ENCODE results near the gene COX20. TPM values are rescaled to one million over a fixed set of nuclear protein-coding genes. Genes with fewer than 3 reads are reported as not detected.
A peak's percentile ranks its signal among the peaks of the same experiment; 100 is the strongest.

COX20 gene
- total RNA-seq, 1 donor from 2014 or later: 37.1 TPM

- intact Hi-C loops (cut with micrococcal nuclease): loop anchor here (10.0 kb wide), 1 partner anchor 1737 kb away; no protein-coding TSS in a partner anchor
- ChIA-PET POLR2A (interaction anchor here (0.5 to 8.4 kb wide), 12 partner anchors 10 to 256 kb away, joined by 3 to 364 read pairs (median 4); partner anchors contain the start of genes DESI2 and HNRNPU), CTCF (interaction anchor here (1.3 to 5.3 kb wide), 5 partner anchors 21 to 206 kb away, joined by 4 to 34 read pairs (median 5); partner anchors contain the start of gene HNRNPU)
- H3K4me1 Mint-ChIP-seq: peaks cover 54% of the 10 kb centered on the region
- H3K9me3 Mint-ChIP-seq: no peaks in the 10 kb centered on the region
- H3K27me3 Mint-ChIP-seq: no peaks in the 10 kb centered on the region
- H3K36me3 Mint-ChIP-seq (ENCODE audit: low read depth): peaks cover 69% of the 10 kb centered on the region
- TF ChIP-seq, protein P1, sequence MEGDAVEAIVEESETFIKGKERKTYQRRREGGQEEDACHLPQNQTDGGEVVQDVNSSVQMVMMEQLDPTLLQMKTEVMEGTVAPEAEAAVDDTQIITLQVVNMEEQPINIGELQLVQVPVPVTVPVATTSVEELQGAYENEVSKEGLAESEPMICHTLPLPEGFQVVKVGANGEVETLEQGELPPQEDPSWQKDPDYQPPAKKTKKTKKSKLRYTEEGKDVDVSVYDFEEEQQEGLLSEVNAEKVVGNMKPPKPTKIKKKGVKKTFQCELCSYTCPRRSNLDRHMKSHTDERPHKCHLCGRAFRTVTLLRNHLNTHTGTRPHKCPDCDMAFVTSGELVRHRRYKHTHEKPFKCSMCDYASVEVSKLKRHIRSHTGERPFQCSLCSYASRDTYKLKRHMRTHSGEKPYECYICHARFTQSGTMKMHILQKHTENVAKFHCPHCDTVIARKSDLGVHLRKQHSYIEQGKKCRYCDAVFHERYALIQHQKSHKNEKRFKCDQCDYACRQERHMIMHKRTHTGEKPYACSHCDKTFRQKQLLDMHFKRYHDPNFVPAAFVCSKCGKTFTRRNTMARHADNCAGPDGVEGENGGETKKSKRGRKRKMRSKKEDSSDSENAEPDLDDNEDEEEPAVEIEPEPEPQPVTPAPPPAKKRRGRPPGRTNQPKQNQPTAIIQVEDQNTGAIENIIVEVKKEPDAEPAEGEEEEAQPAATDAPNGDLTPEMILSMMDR (IDR thresholded peaks at IDR 0.05): no peak
- peak overlapping the region; percentile 87 for H3K27ac Mint-ChIP-seq
- peak overlapping the region; percentile 42 for H3K4me3 Mint-ChIP-seq
- ATAC-seq (ENCODE audit: low read depth) (no peak), DNase-seq (no peak)
Measured at GRCh38 chr1:244837597-244838258, 2.3 kb downstream of the COX20 start.

DNA sequence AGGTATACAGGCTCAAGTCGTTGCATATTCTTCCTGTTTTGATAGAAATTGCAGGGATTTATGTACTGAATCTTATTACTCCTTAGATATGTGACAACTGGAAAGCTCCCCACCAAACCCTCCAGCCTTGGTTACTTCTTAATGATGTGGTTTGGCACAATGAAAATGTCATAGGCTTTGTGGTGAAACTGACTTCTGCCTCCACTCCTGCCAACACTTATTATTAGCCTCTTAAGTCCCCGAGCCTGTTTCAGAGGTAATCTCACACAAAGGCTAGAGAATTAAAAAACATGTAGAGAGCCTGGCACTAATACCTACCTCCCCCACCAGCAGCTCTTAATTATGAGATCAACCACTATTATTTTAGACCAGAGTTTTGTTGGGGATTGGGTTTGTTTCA, 4.2 kb downstream of the COX20 start:
- H3K4me3 Mint-ChIP-seq: no peak overlapping the region
- H3K36me3 Mint-ChIP-seq (ENCODE audit: low read depth): peaks cover 78% of the 10 kb centered on the region

DNA sequence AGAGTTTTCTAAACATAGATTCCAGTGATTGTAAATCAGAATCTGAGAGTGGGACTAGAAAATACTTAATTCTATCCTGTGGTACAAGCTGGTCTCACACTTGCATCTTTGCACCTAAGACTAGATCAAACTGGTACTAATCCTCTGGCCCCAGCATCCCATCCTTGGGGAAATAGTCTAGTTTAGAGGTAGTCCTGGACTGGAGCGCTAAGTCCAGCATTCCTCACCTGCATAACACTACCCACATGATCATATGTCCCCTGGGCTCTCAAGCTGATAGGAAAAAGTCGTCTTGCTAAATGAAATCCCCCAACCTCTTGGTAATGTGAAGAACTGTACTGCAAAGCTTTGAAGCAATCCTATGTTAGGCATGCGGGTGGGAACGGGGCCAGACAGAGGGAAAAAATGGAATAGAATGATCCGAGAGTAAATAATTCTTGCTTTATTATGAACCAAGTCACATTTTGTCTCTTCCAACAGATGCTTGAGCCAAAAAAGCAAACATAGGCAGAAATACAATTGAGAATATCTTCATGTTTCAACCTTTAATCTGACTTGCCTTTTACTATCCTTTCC, 4.8 kb downstream of the COX20 start:
- Mint-ChIP-seq H3K4me3 (no peak overlapping the region), H3K36me3 (ENCODE audit: low read depth) (peaks cover 79% of the 10 kb centered on the region), H3K4me1 (peaks cover 44% of the 10 kb centered on the region), H3K27ac (peak overlapping the region; percentile 43), H3K27me3 (no peaks in the 10 kb centered on the region), H3K9me3 (no peaks in the 10 kb centered on the region)
- POLR2A ChIA-PET: interaction anchor here (0.8 to 8.4 kb wide), 5 partner anchors 10 to 129 kb away, joined by 3 to 364 read pairs (median 7); partner anchors contain the start of gene HNRNPU
- TF ChIP-seq, protein P1 (IDR thresholded peaks at IDR 0.05): no peak
- CTCF ChIA-PET: interaction anchor here (1.0 kb wide), 1 partner anchor 202 kb away, joined by 4 read pairs; no protein-coding TSS in a partner anchor
- no peak for ATAC-seq (ENCODE audit: low read depth)
- DNase-seq: no peak
- intact Hi-C loops (cut with micrococcal nuclease): no loop called here

More for the DNA sequence above, 4.2 kb downstream of the COX20 start:
- no peak for ATAC-seq (ENCODE audit: low read depth)
- Mint-ChIP-seq H3K27me3 (no peaks in the 10 kb centered on the region), H3K9me3 (no peaks in the 10 kb centered on the region), H3K4me1 (peaks cover 46% of the 10 kb centered on the region), H3K27ac (peak overlapping the region; percentile 63)
- ChIA-PET CTCF (interaction anchor here (1.0 kb wide), 1 partner anchor 202 kb away, joined by 4 read pairs; no protein-coding TSS in a partner anchor), POLR2A (interaction anchor here (0.6 to 8.4 kb wide), 6 partner anchors 11 to 208 kb away, joined by 3 to 364 read pairs (median 6); partner anchors contain the start of gene HNRNPU)
- DNase-seq: no peak
- TF ChIP-seq, protein P1 (IDR thresholded peaks at IDR 0.05): no peak
- intact Hi-C loops (cut with micrococcal nuclease): loop anchor here (10.0 kb wide), 1 partner anchor 1735 kb away; no protein-coding TSS in a partner anchor

- peaks cover 83% of the 10 kb centered on the region for H3K36me3 Mint-ChIP-seq (ENCODE audit: low read depth)
- H3K9me3 Mint-ChIP-seq: no peaks in the 10 kb centered on the region
- no peak overlapping the region for H3K27ac Mint-ChIP-seq
- no peaks in the 10 kb centered on the region for H3K27me3 Mint-ChIP-seq
- DNase-seq (no peak), ATAC-seq (ENCODE audit: low read depth) (no peak)
- POLR2A ChIA-PET: interaction anchor here (1.3 to 1.7 kb wide), 2 partner anchors 15 to 22 kb away, joined by 3 to 11 read pairs; partner anchors contain the start of gene HNRNPU
- H3K4me3 Mint-ChIP-seq: no peak overlapping the region
- H3K4me1 Mint-ChIP-seq: peaks cover 40% of the 10 kb centered on the region
- CTCF ChIA-PET: no interaction called here
- TF ChIP-seq, protein P1 (IDR thresholded peaks at IDR 0.05): no peak
- intact Hi-C loops (cut with micrococcal nuclease): no loop called here
Measured at GRCh38 chr1:244841273-244841927, 5.9 kb downstream of the COX20 start.

Data from activated B cell treated with CpG ODN at 0.5 μM for 24 hours (primary cell).